ENCODE measurements around the gene PRDM16. TPM values are rescaled to one million over a fixed set of nuclear protein-coding genes. Genes with fewer than 3 reads are reported as not detected.

PRDM16 gene
- total and polyA plus RNA-seq, 2 experiments from 2014 or later: 0.14 to 0.16 TPM

DNA sequence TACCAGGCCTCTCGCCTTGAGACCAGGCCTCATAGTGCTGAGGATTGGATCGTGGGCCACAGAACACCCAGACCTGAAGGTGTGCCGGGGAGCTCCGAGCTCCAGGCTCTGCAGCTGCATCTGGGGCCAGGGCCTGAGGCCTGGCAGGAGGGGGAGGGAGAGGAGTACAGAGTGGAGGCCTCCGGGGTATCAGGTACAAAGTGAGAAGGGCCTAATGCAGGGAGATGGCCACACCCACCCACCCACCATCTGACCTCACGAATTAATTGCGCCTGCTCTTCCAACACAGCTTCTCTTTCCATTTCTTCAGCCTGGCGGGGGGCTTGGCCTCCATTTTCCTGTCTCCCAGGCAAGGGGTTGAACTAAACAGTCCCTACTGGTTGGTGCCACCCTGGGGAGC, 286.1 kb downstream of the PRDM16 start:
- Histone ChIP-seq H3K4me2 (no peak overlapping the region), H4K20me1 (replicated peaks; ENCODE audit: insufficient read depth) (no peaks in the 10 kb centered on the region), H3K27me3 (ENCODE audit: insufficient read depth) (no peaks in the 10 kb centered on the region), H3K79me2 (replicated peaks; ENCODE audit: insufficient read depth) (no peaks in the 10 kb centered on the region), H3F3A (replicated peaks; ENCODE audit: low read depth) (no peaks in the 10 kb centered on the region), H3K4me3 (no peak overlapping the region), H2AFZ (no peak overlapping the region), H3K27ac (ENCODE audit: low read depth) (no peak overlapping the region), H3K4me1 (ENCODE audit: insufficient read depth) (peaks cover 9% of the 10 kb centered on the region), H3K36me3 (ENCODE audit: insufficient read depth) (no peaks in the 10 kb centered on the region), H3K9me2 (ENCODE audit: insufficient read depth) (no peaks in the 10 kb centered on the region)
- H3K4me3 Mint-ChIP-seq: no peak overlapping the region
- peaks cover 24% of the 10 kb centered on the region for H3K4me1 Mint-ChIP-seq
- H3K36me3 Mint-ChIP-seq (ENCODE audit: low read depth): no peaks in the 10 kb centered on the region
- no peak for ATAC-seq
- H3K27me3 Mint-ChIP-seq (ENCODE audit: insufficient read depth, low read depth, poor library complexity): peaks cover 22% of the 10 kb centered on the region
- no peak overlapping the region for H3K27ac Mint-ChIP-seq
- TF ChIP-seq ZNF114 (CRISPR knock-in tag; IDR thresholded peaks at IDR 0.05) (no peak), ZNF462 (CRISPR knock-in tag; IDR thresholded peaks at IDR 0.05) (no peak), STAT1 (IDR thresholded peaks at IDR 0.05; ENCODE audit: unreplicated experiment) (no peak), JUNB (IDR thresholded peaks at IDR 0.05; ENCODE audit: unreplicated experiment) (no peak), ZNF331 (CRISPR knock-in tag; IDR thresholded peaks at IDR 0.05; ENCODE audit: low read depth) (no peak), NANOG (IDR thresholded peaks at IDR 0.05; ENCODE audit: borderline replicate concordance) (no peak), CTCF (conservative IDR thresholded peaks at IDR 0.05; ENCODE audit: low read depth in 2 of 2) (no peak), EZH2phosphoT487 (IDR thresholded peaks at IDR 0.05; ENCODE audit: unreplicated experiment) (no peak), EZH2 (IDR thresholded peaks at IDR 0.05; ENCODE audit: low read depth, unreplicated experiment) (no peak), POLR2AphosphoS5 (IDR thresholded peaks at IDR 0.05; ENCODE audit: low read depth) (no peak), REST (IDR thresholded peaks at IDR 0.05; ENCODE audit: unreplicated experiment) (no peak), ETS1 (IDR thresholded peaks at IDR 0.05) (no peak), CREB1 (CRISPR knock-in tag; IDR thresholded peaks at IDR 0.05; ENCODE audit: low read depth) (no peak)
- DNase-seq (ENCODE audit: low spot score): no peak
- H3K9me3 Mint-ChIP-seq: no peaks in the 10 kb centered on the region

Data from GM23338 (cell line).